SKM-1 (cell line): ENCODE results near the gene GAST.
"Not testable (repeated sequence)": the region's sequence is repeated elsewhere in the genome, so short reads cannot be mapped to it uniquely, and the experiment has no call there.

Experiments
- DNase-seq: peaks from one replicate; lab custom pipeline; 2025; ENCODE audit not compliant: unreplicated experiment; lab: John Stamatoyannopoulos, UW

The GAST gene

GRCh38 chr17:41683441-41684007 lies 28.6 kb upstream of the GAST start:
- DNase-seq: no peak

GRCh38 chr17:41684035-41684434 lies 28.1 kb upstream of the GAST start:
- no peak for DNase-seq

- DNase-seq: not testable (repeated sequence)
Measured at GRCh38 chr17:41685753-41686152, 26.4 kb upstream of the GAST start.

GRCh38 chr17:41686281-41686680 lies 25.9 kb upstream of the GAST start:
- DNase-seq: no peak

- DNase-seq: no peak
Measured at GRCh38 chr17:41687828-41688640, 24.1 kb upstream of the GAST start.

GRCh38 chr17:41688641-41689496 lies 23.3 kb upstream of the GAST start, which contains the start of gene EIF1:
EIF1 (plus strand) TSS chr17:41688885; CDS start chr17:41689039, 154 bp downstream.
- peak; percentile 98 for DNase-seq

GRCh38 chr17:41689497-41690299 lies 22.4 kb upstream of the GAST start:
- DNase-seq: peak; percentile 51

- no peak for DNase-seq
Measured at GRCh38 chr17:41690497-41690896, 21.6 kb upstream of the GAST start.

GRCh38 chr17:41691031-41691777 lies 20.9 kb upstream of the GAST start:
- DNase-seq: no peak

GRCh38 chr17:41692722-41693521 lies 19.2 kb upstream of the GAST start:
- no peak for DNase-seq

GRCh38 chr17:41695134-41695661 lies 16.9 kb upstream of the GAST start:
- no peak for DNase-seq

GRCh38 chr17:41695954-41696757 lies 16.0 kb upstream of the GAST start:
- peak; percentile 58 for DNase-seq

GRCh38 chr17:41697122-41697962 lies 14.8 kb upstream of the GAST start:
- DNase-seq: no peak

- not testable (repeated sequence) for DNase-seq
Measured at GRCh38 chr17:41700843-41701242, 11.3 kb upstream of the GAST start.

GRCh38 chr17:41702712-41703111 lies 9.4 kb upstream of the GAST start:
- no peak for DNase-seq

- DNase-seq: no peak
Measured at GRCh38 chr17:41705271-41705991, 6.7 kb upstream of the GAST start.
